Cardiac fibroblast (primary cell): Measurements from ENCODE around the gene PBOV1.
"Not testable (repeated sequence)": the region's sequence is repeated elsewhere in the genome, so short reads cannot be mapped to it uniquely, and the experiment has no call there.

Source experiments
- DNase-seq, 2 donors: peaks; one replicate each; pipeline versions ENCODE4 v3.0.0 to v3.0.0-alpha.2; 2010; ENCODE audit warnings: low read depth in 2 of 2
- H3K4me3 ChIP-seq, 2 donors: replicated peaks in 1 of 2; 1 replicate in 1 of 2; 2 replicates in 1 of 2; pipeline ENCODE4 v1.5.1; 2011; ENCODE audit warnings: low read depth in 2 of 2, low read length in 2 of 2, mild to moderate bottlenecking in 2 of 2, moderate library complexity in 1 of 2
- TF ChIP-seq, protein P1 (sequence below): IDR thresholded peaks from one replicate; pipeline ENCODE4 v1.5.1; 2011; ENCODE audit warnings: low read depth, mild to moderate bottlenecking, low read length, inconsistent platforms

PBOV1 gene

GRCh38 chr6:138225953-138226352, 7.7 kb upstream of the PBOV1 start:
- TF ChIP-seq, protein P1, sequence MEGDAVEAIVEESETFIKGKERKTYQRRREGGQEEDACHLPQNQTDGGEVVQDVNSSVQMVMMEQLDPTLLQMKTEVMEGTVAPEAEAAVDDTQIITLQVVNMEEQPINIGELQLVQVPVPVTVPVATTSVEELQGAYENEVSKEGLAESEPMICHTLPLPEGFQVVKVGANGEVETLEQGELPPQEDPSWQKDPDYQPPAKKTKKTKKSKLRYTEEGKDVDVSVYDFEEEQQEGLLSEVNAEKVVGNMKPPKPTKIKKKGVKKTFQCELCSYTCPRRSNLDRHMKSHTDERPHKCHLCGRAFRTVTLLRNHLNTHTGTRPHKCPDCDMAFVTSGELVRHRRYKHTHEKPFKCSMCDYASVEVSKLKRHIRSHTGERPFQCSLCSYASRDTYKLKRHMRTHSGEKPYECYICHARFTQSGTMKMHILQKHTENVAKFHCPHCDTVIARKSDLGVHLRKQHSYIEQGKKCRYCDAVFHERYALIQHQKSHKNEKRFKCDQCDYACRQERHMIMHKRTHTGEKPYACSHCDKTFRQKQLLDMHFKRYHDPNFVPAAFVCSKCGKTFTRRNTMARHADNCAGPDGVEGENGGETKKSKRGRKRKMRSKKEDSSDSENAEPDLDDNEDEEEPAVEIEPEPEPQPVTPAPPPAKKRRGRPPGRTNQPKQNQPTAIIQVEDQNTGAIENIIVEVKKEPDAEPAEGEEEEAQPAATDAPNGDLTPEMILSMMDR = no peak
- no peak for DNase-seq
- no peak overlapping the region for H3K4me3 ChIP-seq

- TF ChIP-seq, protein P1 = no peak
- H3K4me3 ChIP-seq = no peak overlapping the region
- DNase-seq = peak in 1 of 2 donors; percentile 2
Observed at GRCh38 chr6:138222901-138223546, 4.7 kb upstream of the PBOV1 start.

DNA sequence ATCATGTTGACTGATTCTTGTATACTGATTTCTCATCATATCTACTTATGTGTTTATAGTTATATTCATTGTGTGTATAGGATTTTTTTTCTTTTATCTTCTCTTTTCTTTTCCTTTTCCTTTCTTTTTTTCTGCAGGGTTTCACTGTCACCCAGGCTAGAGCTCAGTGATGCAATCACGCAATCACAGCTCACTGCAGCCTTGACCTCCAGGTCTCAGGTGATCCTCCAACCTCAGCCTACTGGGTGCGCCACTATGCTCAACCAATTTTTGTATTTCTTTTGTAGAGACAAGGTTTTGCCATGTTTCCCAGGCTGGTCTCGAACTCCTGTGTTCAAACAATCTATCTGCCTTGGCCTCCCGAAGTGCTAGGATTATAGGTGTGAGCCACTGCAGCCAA, 1.6 kb upstream of the PBOV1 start:
- TF ChIP-seq, protein P1 = no peak
- no peak overlapping the region for H3K4me3 ChIP-seq
- no peak for DNase-seq

DNA sequence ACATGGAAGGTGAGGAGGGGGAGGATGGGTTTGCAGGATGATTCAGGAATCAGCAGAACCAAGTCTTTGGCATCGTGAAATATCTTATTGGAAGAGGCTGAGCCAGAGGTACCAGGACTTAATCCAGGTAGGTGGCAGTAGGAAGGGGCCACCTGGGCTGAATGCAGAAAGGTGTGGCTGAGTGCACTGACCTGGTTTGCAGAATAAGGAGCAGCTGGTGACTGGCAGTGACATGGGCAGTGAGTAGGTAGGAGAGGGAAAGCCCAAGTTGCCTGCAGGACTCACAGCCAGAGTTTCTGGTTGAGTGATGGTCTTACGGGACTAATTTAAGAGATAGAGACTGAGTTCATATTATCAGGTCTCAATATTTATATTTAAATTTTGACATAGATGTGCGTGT, 1.1 kb upstream of the PBOV1 start:
- no peak overlapping the region for H3K4me3 ChIP-seq
- DNase-seq = no peak
- TF ChIP-seq, protein P1 = no peak

- TF ChIP-seq, protein P1 = no peak
- no peak overlapping the region for H3K4me3 ChIP-seq
- no peak for DNase-seq
Observed at GRCh38 chr6:138215093-138215782, 3.1 kb downstream of the PBOV1 start.

GRCh38 chr6:138212530-138212929, 5.8 kb downstream of the PBOV1 start:
- H3K4me3 ChIP-seq, DNase-seq: not testable (repeated sequence)

DNA sequence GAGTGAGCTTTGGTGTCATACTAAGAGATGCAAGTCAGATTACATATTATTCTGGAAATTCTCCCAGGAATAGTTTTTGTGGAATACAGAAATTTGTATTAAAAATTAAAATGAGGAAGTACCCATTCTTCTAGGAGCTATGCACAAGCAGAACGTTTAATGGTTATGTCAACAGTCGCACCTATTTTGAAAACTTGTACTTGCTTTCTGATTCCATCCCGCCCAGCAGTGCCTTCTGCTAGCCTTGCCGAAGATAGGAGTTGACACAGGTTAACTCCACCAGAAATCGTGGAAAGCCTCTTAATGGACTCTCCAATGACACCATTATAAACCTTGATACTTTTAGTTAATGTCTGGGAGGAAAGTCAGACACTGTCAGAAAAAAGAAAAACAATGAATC, 6.7 kb downstream of the PBOV1 start:
- no peak for DNase-seq
- TF ChIP-seq, protein P1 = no peak
- H3K4me3 ChIP-seq = no peak overlapping the region
